H1 (cell line): ENCODE data around the gene CACNA2D3. TPM values are rescaled to one million over a fixed set of nuclear protein-coding genes. Genes with fewer than 3 reads are reported as not detected.

Source experiments
- CTCF ChIA-PET: fragments of 300-600 bp; sonication (Branson Sonifier 250); formaldehyde crosslinking; loops from one replicate; lab custom pipeline; 2021; ENCODE audit not compliant: partially characterized antibody; lab: Charles Lee
- POLR2A ChIA-PET: fragments of 300-600 bp; sonication (Branson Sonifier 250); formaldehyde crosslinking; loops from one replicate; lab custom pipeline; 2021; ENCODE audit warnings: inconsistent platforms; ENCODE audit not compliant: partially characterized antibody; lab: Charles Lee
- DNase-seq, 2 experiments: peaks; one replicate each; pipeline versions ENCODE4 v3.0.0 to v3.0.0-alpha.2; 2010 to 2022; ENCODE audit warnings: low spot score in 2 of 2, low read depth in 1 of 2, mixed read lengths in 1 of 2
- FAIRE-seq: peaks from 2 replicates; lab custom pipeline; 2011; peaks lifted over from hg19 to GRCh38; lab: Jason Lieb, UNC
- H2AFZ ChIP-seq: 2 replicates; pipeline ENCODE4 v1.8.1; 2012; ENCODE audit warnings: low read length, inconsistent platforms
- H2AK5ac ChIP-seq: 2 replicates; pipeline ENCODE4 v1.6.1; 2013; ENCODE audit warnings: low read depth, low read length
- H2BK120ac ChIP-seq: replicated peaks from 2 replicates; pipeline ENCODE3; 2013; ENCODE audit warnings: low read depth, low read length, inconsistent platforms
- H2BK12ac ChIP-seq: 2 replicates; pipeline ENCODE4 v1.6.1; 2013; ENCODE audit warnings: low read depth, low read length
- H2BK15ac ChIP-seq: 2 replicates; pipeline ENCODE4 v1.6.1; 2013; ENCODE audit warnings: low read length
- H2BK20ac ChIP-seq: 2 replicates; pipeline ENCODE4 v1.6.1; 2013; ENCODE audit warnings: low read length
- H2BK5ac ChIP-seq: 2 replicates; pipeline ENCODE4 v1.6.1; 2013; ENCODE audit warnings: low read depth, low read length
- H3K14ac ChIP-seq: 2 replicates; pipeline ENCODE4 v1.6.1; 2013; ENCODE audit warnings: inconsistent platforms; ENCODE audit not compliant: insufficient read length
- H3K18ac ChIP-seq: 2 replicates; pipeline ENCODE4 v1.6.1; 2013; ENCODE audit warnings: low read length; ENCODE audit errors: extremely low read depth
- H3K23ac ChIP-seq: 2 replicates; pipeline ENCODE4 v1.6.1; 2013; ENCODE audit warnings: inconsistent platforms; ENCODE audit not compliant: insufficient read length
- H3K23me2 ChIP-seq: 2 replicates; pipeline ENCODE4 v1.6.1; 2013; ENCODE audit warnings: low read depth, low read length
- H3K27ac ChIP-seq: 2 replicates; pipeline ENCODE4 v1.6.1; 2011; ENCODE audit warnings: low read depth, low read length, inconsistent platforms
- H3K27me3 ChIP-seq, 4 experiments: replicated peaks in 1 of 4; 1 replicate in 1 of 4; 2 replicates in 3 of 4; pipeline versions ENCODE4 v1.6.1 to v1.8.1; 2011 to 2013; ENCODE audit warnings: low read length in 3 of 4, mild to moderate bottlenecking in 3 of 4, inconsistent platforms in 2 of 4, mixed read lengths in 2 of 4, moderate library complexity in 1 of 4; ENCODE audit not compliant: control insufficient read depth in 3 of 4, insufficient read depth in 3 of 4; ENCODE audit errors: extremely low read depth in 1 of 4
- H3K36me3 ChIP-seq, 4 experiments: 2 replicates each; pipeline versions ENCODE4 v1.6.1 to v1.8.1; 2011 to 2013; ENCODE audit warnings: mild to moderate bottlenecking in 4 of 4, low read length in 3 of 4, moderate library complexity in 2 of 4, control low read depth in 1 of 4, inconsistent platforms in 1 of 4; ENCODE audit not compliant: insufficient read depth in 4 of 4, control insufficient read depth in 2 of 4
- H3K4ac ChIP-seq: replicated peaks from 2 replicates; pipeline ENCODE3; 2013; ENCODE audit warnings: low read length, low read depth, mixed read lengths, inconsistent platforms; ENCODE audit not compliant: insufficient read length
- H3K4me1 ChIP-seq, 4 experiments: replicated peaks in 1 of 4; 1 replicate in 1 of 4; 2 replicates in 3 of 4; pipeline versions ENCODE4 v1.6.1 to v1.8.1; 2011 to 2013; ENCODE audit warnings: low read length in 3 of 4, inconsistent platforms in 2 of 4, mixed read lengths in 1 of 4; ENCODE audit not compliant: insufficient read depth in 4 of 4, control insufficient read depth in 3 of 4
- H3K4me2 ChIP-seq, 2 experiments: 2 replicates each; pipeline versions ENCODE4 v1.6.1 to v1.8.1; 2011 to 2013; ENCODE audit warnings: low read depth in 2 of 2, low read length in 2 of 2, control low read depth in 1 of 2, inconsistent platforms in 1 of 2, mild to moderate bottlenecking in 1 of 2; ENCODE audit not compliant: insufficient read depth in 1 of 2
- H3K4me3 ChIP-seq, 4 experiments: fragments of 200-600, 300-600 bp in 1 of 4; sonication (generic), shearing (Covaris generic), sonication (Bioruptor Twin) in 1 of 4; 2 replicates each; pipeline versions ENCODE4 v1.5.1 to v1.8.1; 2011 to 2016; ENCODE audit warnings: low read length in 4 of 4, low read depth in 3 of 4, control low read depth in 2 of 4, inconsistent platforms in 2 of 4, mild to moderate bottlenecking in 2 of 4, mixed read lengths in 1 of 4, moderate library complexity in 1 of 4; ENCODE audit not compliant: insufficient read depth in 2 of 4; ENCODE audit errors: extremely low read depth in 1 of 4
- H3K56ac ChIP-seq: replicated peaks from 2 replicates; pipeline ENCODE3; 2013; ENCODE audit warnings: low read depth, mild to moderate bottlenecking, mixed read lengths, low read length, inconsistent platforms; ENCODE audit not compliant: insufficient read length
- H3K79me1 ChIP-seq: 2 replicates; pipeline ENCODE4 v1.6.1; 2013; ENCODE audit warnings: low read depth, low read length, control low read depth
- H3K79me2 ChIP-seq, 2 experiments: 2 replicates each; pipeline versions ENCODE4 v1.6.1 to v1.8.1; 2012 to 2013; ENCODE audit warnings: low read length in 2 of 2, mild to moderate bottlenecking in 2 of 2, inconsistent platforms in 1 of 2; ENCODE audit not compliant: insufficient read depth in 2 of 2, control insufficient read depth in 1 of 2
- H3K9ac ChIP-seq, 4 experiments: replicated peaks in 1 of 4; 1 replicate in 1 of 4; 2 replicates in 3 of 4; pipeline versions ENCODE4 v1.6.1 to v1.8.1; 2011 to 2013; ENCODE audit warnings: low read depth in 3 of 4, low read length in 3 of 4, control low read depth in 2 of 4, mild to moderate bottlenecking in 2 of 4, moderate library complexity in 2 of 4, inconsistent platforms in 1 of 4; ENCODE audit errors: extremely low read depth in 1 of 4
- H3K9me3 ChIP-seq, 2 experiments: 2 replicates each; pipeline versions ENCODE4 v1.6.1 to v1.8.1; 2012 to 2013; ENCODE audit warnings: mild to moderate bottlenecking in 2 of 2, moderate library complexity in 2 of 2, control low read depth in 1 of 2, inconsistent platforms in 1 of 2, low read depth in 1 of 2, low read length in 1 of 2, mixed read lengths in 1 of 2; ENCODE audit not compliant: insufficient read depth in 2 of 2
- H4K20me1 ChIP-seq, 2 experiments: replicated peaks in 1 of 2; 2 replicates each; pipeline versions ENCODE3 to v1.8.1; 2011 to 2013; ENCODE audit warnings: inconsistent platforms in 2 of 2, low read length in 2 of 2, mild to moderate bottlenecking in 1 of 2; ENCODE audit not compliant: insufficient read depth in 2 of 2, control insufficient read depth in 1 of 2
- H4K5ac ChIP-seq: 2 replicates; pipeline ENCODE4 v1.6.1; 2013; ENCODE audit warnings: low read length, low read depth, mixed read lengths, inconsistent platforms; ENCODE audit not compliant: insufficient read length
- H4K8ac ChIP-seq: 2 replicates; pipeline ENCODE4 v1.8.0; 2013; ENCODE audit warnings: mild to moderate bottlenecking, moderate library complexity, low read length, inconsistent platforms; ENCODE audit not compliant: insufficient read depth; ENCODE audit errors: extremely low read depth
- H4K91ac ChIP-seq: replicated peaks from 2 replicates; pipeline ENCODE3; 2013; ENCODE audit warnings: low read length, mixed read lengths, inconsistent platforms; ENCODE audit not compliant: insufficient read length
- ASH2L ChIP-seq: fragments of 200-600, 300-600 bp; sonication (generic); IDR thresholded peaks from one replicate; pipeline ENCODE4 v1.7.1; 2017; ENCODE audit warnings: low read length
- CTBP2 ChIP-seq: IDR thresholded peaks from 2 replicates; pipeline ENCODE4 v1.7.0; 2011; ENCODE audit warnings: borderline replicate concordance, mild to moderate bottlenecking, moderate library complexity, mixed read lengths, low read length; ENCODE audit not compliant: insufficient read depth, insufficient read length
- GTF2F1 ChIP-seq: IDR thresholded peaks from 2 replicates; pipeline ENCODE4 v1.6.1; 2012; ENCODE audit warnings: low read depth, low read length, improper control_type of control experiment, borderline replicate concordance
- JUND ChIP-seq: IDR thresholded peaks from 2 replicates; pipeline ENCODE4 v1.6.1; 2011; ENCODE audit warnings: mild to moderate bottlenecking, improper control_type of control experiment, low read length
- TAF1 ChIP-seq: IDR thresholded peaks from 2 replicates; pipeline ENCODE4 v1.6.1; 2011; ENCODE audit warnings: mild to moderate bottlenecking, low read depth, low read length
- WGBS, 2 experiments: shearing (Covaris generic) in 1 of 2; methylation state at CpG; one replicate each; pipeline versions ENCODE4 v1.1.6 to v1.1.7; 2013 to 2015; ENCODE audit warnings: low lambda C conversion rate in 2 of 2, mixed read lengths in 2 of 2, inconsistent platforms in 1 of 2, low coverage in 1 of 2, missing lambda C conversion rate in 1 of 2; ENCODE audit not compliant: insufficient replicate concordance in 2 of 2, insufficient coverage in 1 of 2, insufficient read length in 1 of 2; ENCODE audit errors: extremely low coverage in 1 of 2, missing lambda C conversion rate in 1 of 2; 5-methylcytosine and 5-hydroxymethylcytosine counted together
- polyA plus RNA-seq, 7 experiments: library from polyadenylated mRNA; depleted of rRNA in 3 of 7; stranded (reverse) in 5 of 7; unstranded in 2 of 7; fragments of >200 nt in 5 of 7; fragments of 200-250 nt in 2 of 7; gene quantifications; 1 replicate in 5 of 7; 2 replicates in 1 of 7; 4 replicates in 1 of 7; pipeline versions ENCODE4 v1.2.1 to v1.2.3, GENCODE V29; 2011 to 2013; ENCODE audit warnings: missing spikeins in 2 of 7, mixed read lengths in 2 of 7
- total RNA-seq: library from RNA; stranded (reverse); fragmentation: NEBNext Ultra II Directional; extraction: Animal tissue kit (Norgen Biotek cat#: 25700); gene quantifications from 2 replicates; pipeline ENCODE4 v1.2.1, GENCODE V29; 2021
- TF ChIP-seq, protein P1 (sequence below): IDR thresholded peaks from 2 replicates; pipeline ENCODE4 v1.6.1; 2012; ENCODE audit warnings: low read length, inconsistent platforms

Gene CACNA2D3
- total and polyA plus RNA-seq, 2 of the 8 experiments (the other 6 are each of a cell fraction or from before 2014, with no cell fraction given): 1.5 to 1.8 TPM

DNA sequence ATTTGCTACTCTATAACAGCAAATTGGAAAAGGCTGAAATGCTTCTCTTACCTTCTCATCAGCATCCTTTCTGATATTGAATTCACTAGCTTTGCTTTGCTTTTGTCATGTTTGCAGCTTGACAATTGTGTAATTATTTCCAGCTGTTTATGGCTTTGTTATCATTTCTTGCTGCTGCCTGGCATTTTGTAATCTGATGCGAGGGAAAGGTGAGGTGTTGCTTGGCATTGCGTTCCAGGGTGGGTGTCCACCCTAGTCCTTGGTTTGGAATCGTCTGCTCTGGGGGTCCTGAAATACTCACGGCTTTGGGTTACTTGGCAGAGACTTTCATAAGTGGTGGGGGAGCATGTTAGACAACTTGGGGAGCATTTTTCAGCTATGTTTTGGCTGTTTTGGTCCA is 2.9 kb downstream of the CACNA2D3 start:
- ChIA-PET POLR2A (interaction anchor here (0.8 kb wide), 1 partner anchor 188 kb away, joined by 4 read pairs; no protein-coding TSS in a partner anchor), CTCF (no interaction called here)
- no peaks in the 10 kb centered on the region; a peak in 1 of 8 replicates for H3K36me3 ChIP-seq
- H3K9ac ChIP-seq: no peak overlapping the region
- H2AFZ ChIP-seq: no peak overlapping the region
- H4K8ac ChIP-seq: no peak overlapping the region
- H3K4me3 ChIP-seq: no peak overlapping the region
- H2BK20ac ChIP-seq: no peak overlapping the region
- H3K23me2 ChIP-seq: peaks cover 5% of the 10 kb centered on the region; the same call in 1 of the 2 replicates
- H2BK5ac ChIP-seq: no peak overlapping the region
- WGBS, 2 experiments: 71% methylated on average over 4 of the region's 4 CpGs; no CpG with 5 or more reads in 1 of the 2 experiments
- no peak overlapping the region for H3K4ac ChIP-seq
- TF ChIP-seq, protein P1, sequence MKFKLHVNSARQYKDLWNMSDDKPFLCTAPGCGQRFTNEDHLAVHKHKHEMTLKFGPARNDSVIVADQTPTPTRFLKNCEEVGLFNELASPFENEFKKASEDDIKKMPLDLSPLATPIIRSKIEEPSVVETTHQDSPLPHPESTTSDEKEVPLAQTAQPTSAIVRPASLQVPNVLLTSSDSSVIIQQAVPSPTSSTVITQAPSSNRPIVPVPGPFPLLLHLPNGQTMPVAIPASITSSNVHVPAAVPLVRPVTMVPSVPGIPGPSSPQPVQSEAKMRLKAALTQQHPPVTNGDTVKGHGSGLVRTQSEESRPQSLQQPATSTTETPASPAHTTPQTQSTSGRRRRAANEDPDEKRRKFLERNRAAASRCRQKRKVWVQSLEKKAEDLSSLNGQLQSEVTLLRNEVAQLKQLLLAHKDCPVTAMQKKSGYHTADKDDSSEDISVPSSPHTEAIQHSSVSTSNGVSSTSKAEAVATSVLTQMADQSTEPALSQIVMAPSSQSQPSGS: no peak
- TF ChIP-seq ASH2L: no peak
- TF ChIP-seq GTF2F1: no peak
- TF ChIP-seq TAF1: no peak
- no peak for TF ChIP-seq CTBP2
- no peak for TF ChIP-seq JUND
- no peak overlapping the region for H2BK120ac ChIP-seq
- peaks cover 25 to 40% (median 32%) of the 10 kb centered on the region in 4 experiments for H3K27me3 ChIP-seq
- peak overlapping the region; percentile 33; the same call in 1 of the 2 replicates for H2AK5ac ChIP-seq
- H3K9me3 ChIP-seq: no peaks in the 10 kb centered on the region
- DNase-seq: no peak
- H3K4me1 ChIP-seq: peaks cover 1 to 14% (median 5%) of the 10 kb centered on the region in 4 experiments
- H3K18ac ChIP-seq: no peak overlapping the region
- no peaks in the 10 kb centered on the region for H3K79me1 ChIP-seq
- H3K56ac ChIP-seq: no peak overlapping the region
- no peaks in the 10 kb centered on the region for H4K20me1 ChIP-seq
- no peak overlapping the region for H4K91ac ChIP-seq
- H3K79me2 ChIP-seq: no peaks in the 10 kb centered on the region
- H3K14ac ChIP-seq: no peak overlapping the region
- H3K23ac ChIP-seq: no peak overlapping the region
- FAIRE-seq: no peak
- H2BK15ac ChIP-seq: no peak overlapping the region
- H2BK12ac ChIP-seq: no peak overlapping the region
- no peak overlapping the region for H3K4me2 ChIP-seq
- H4K5ac ChIP-seq: no peak overlapping the region
- H3K27ac ChIP-seq: no peak overlapping the region
